A549 (cell line): ENCODE measurements around the gene FASTK. TPM values are rescaled to one million over a fixed set of nuclear protein-coding genes. Genes with fewer than 3 reads are reported as not detected.

ENCODE experiments used
- ATAC-seq, 2 experiments: fragments of 200-7000 bp in 1 of 2; fragments of >200 bp in 1 of 2; cut with Nextera tagmentation in 1 of 2; cut with Tn5 transposase in 1 of 2; 3 replicates each; pipeline versions ENCODE4 v1.8.0 to v1.9.1; 2018 to 2020; ENCODE audit warnings: mild to moderate bottlenecking in 1 of 2, moderate library complexity in 1 of 2
- CTCF ChIA-PET: fragments of 300-600 bp; sonication (Branson Sonifier 250); formaldehyde crosslinking; extraction: SDS; loops from one replicate; lab custom pipeline; 2021; ENCODE audit warnings: antibody characterized with exemption, inconsistent platforms; lab: Yijun Ruan, JAX
- POLR2A ChIA-PET: fragments of 350-600 bp; formaldehyde crosslinking; extraction: SDS; loops from one replicate; lab custom pipeline; 2021; ENCODE audit warnings: antibody characterized with exemption, inconsistent platforms; lab: Yijun Ruan, JAX
- DNase-seq, 2 experiments: peaks; one replicate each; pipeline versions ENCODE4 v3.0.0 to v3.0.0-alpha.2; 2011 to 2016; ENCODE audit warnings: low read depth in 1 of 2, low spot score in 1 of 2
- FAIRE-seq: peaks from 2 replicates; lab custom pipeline; 2011; peaks lifted over from hg19 to GRCh38; lab: Jason Lieb, UNC
- H3K27ac ChIP-seq, 2 experiments: fragments of >200 bp; sonication (Bioruptor Twin); formaldehyde crosslinking; 3 replicates each; pipeline ENCODE4 v1.5.1; 2016 to 2017
- H3K4me1 ChIP-seq: fragments of >200 bp; sonication (Bioruptor Twin); formaldehyde crosslinking; 3 replicates; pipeline ENCODE4 v1.6.1; 2016
- H3K4me2 ChIP-seq: fragments of >200 bp; sonication (Bioruptor Twin); formaldehyde crosslinking; 3 replicates; pipeline ENCODE4 v1.6.1; 2016
- H3K4me3 ChIP-seq: fragments of >200 bp; sonication (Bioruptor Twin); formaldehyde crosslinking; 3 replicates; pipeline ENCODE4 v1.5.1; 2016
- H3K9me3 ChIP-seq: fragments of >200 bp; sonication (Bioruptor Twin); formaldehyde crosslinking; 3 replicates; pipeline ENCODE4 v1.6.1; 2016
- CBX8 ChIP-seq: fragments of 200-600 bp; sonication (generic); IDR thresholded peaks from 2 replicates; pipeline ENCODE4 v1.6.1; 2016
- CHD2 ChIP-seq: fragments of 150-350 bp; IDR thresholded peaks from 2 replicates; pipeline ENCODE4 v1.6.1; 2014; ENCODE audit warnings: low read length; ENCODE audit not compliant: partially characterized antibody
- EHF ChIP-seq: fragments of 250-450 bp; sonication (Bioruptor Pico); IDR thresholded peaks from 2 replicates; pipeline ENCODE4 v1.5.0; 2020; ENCODE audit warnings: mild to moderate bottlenecking
- EHMT2 ChIP-seq: fragments of 200-600 bp; sonication (generic); IDR thresholded peaks from 2 replicates; pipeline ENCODE4 v1.6.1; 2016; ENCODE audit warnings: antibody characterized with exemption, low read depth, mild to moderate bottlenecking, moderate library complexity
- EP300 ChIP-seq, 2 experiments: fragments of >200 bp; sonication (Bioruptor Twin); formaldehyde crosslinking; IDR thresholded peaks; 2 replicates in 1 of 2; 3 replicates in 1 of 2; pipeline ENCODE4 v1.6.1; 2016 to 2017
- FOXS1 ChIP-seq: fragments of 250-450 bp; sonication (Bioruptor Pico); IDR thresholded peaks from 2 replicates; pipeline ENCODE4 v1.5.0; 2020; ENCODE audit warnings: mild to moderate bottlenecking, moderate library complexity
- GATA3 ChIP-seq: IDR thresholded peaks from 2 replicates; pipeline ENCODE4 v1.6.1; 2012; ENCODE audit warnings: borderline replicate concordance
- HDAC2 ChIP-seq: fragments of 200-600 bp; sonication (generic); IDR thresholded peaks from 2 replicates; pipeline ENCODE4 v1.6.1; 2016
- HES2 ChIP-seq: fragments of >200 bp; sonication (Bioruptor Twin); formaldehyde crosslinking; IDR thresholded peaks from 2 replicates; pipeline ENCODE4 v1.6.1; 2016
- HOXA7 ChIP-seq: fragments of 250-450 bp; sonication (Bioruptor Pico); IDR thresholded peaks from 2 replicates; pipeline ENCODE4 v1.5.0; 2020; ENCODE audit warnings: mild to moderate bottlenecking, moderate library complexity
- HOXB13 ChIP-seq: fragments of 250-450 bp; sonication (Bioruptor Pico); IDR thresholded peaks from 2 replicates; pipeline ENCODE4 v1.5.0; 2020; ENCODE audit warnings: low read depth, mild to moderate bottlenecking, moderate library complexity
- HOXB5 ChIP-seq: fragments of 250-450 bp; sonication (Bioruptor Pico); IDR thresholded peaks from 2 replicates; pipeline ENCODE4 v1.5.0; 2020; ENCODE audit warnings: mild to moderate bottlenecking, moderate library complexity
- JUN ChIP-seq, 2 experiments: fragments of >200 bp; sonication (Bioruptor Twin); formaldehyde crosslinking; IDR thresholded peaks; 2 replicates in 1 of 2; 3 replicates in 1 of 2; pipeline ENCODE4 v1.6.1; 2016 to 2017
- NPAS2 ChIP-seq: fragments of 250-450 bp; sonication (Bioruptor Pico); IDR thresholded peaks from 2 replicates; pipeline ENCODE4 v1.8.0; 2022; ENCODE audit warnings: mild to moderate bottlenecking, moderate library complexity, borderline replicate concordance
- NR3C1 ChIP-seq: fragments of >200 bp; sonication (Bioruptor Twin); formaldehyde crosslinking; IDR thresholded peaks from 3 replicates; pipeline ENCODE4 v1.6.1; 2017
- POLR2AphosphoS2 ChIP-seq: conservative IDR thresholded peaks from 2 replicates; pipeline ENCODE4 v1.6.1; 2012; ENCODE audit warnings: low read length, improper control_type of control experiment, inconsistent platforms
- RARB ChIP-seq: fragments of 250-450 bp; sonication (Bioruptor Pico); IDR thresholded peaks from 2 replicates; pipeline ENCODE4 v1.8.0; 2021; ENCODE audit warnings: mild to moderate bottlenecking, moderate library complexity
- RCOR1 ChIP-seq: fragments of 150-350 bp; IDR thresholded peaks from 2 replicates; pipeline ENCODE4 v1.6.1; 2014; ENCODE audit warnings: antibody characterized with exemption, low read length, low read depth
- SMC3 ChIP-seq: fragments of >200 bp; sonication (Bioruptor Twin); formaldehyde crosslinking; IDR thresholded peaks from 3 replicates; pipeline ENCODE4 v1.6.1; 2018; ENCODE audit warnings: inconsistent platforms
- USF2 ChIP-seq: fragments of 450-650 bp; IDR thresholded peaks from 2 replicates; pipeline ENCODE4 v1.6.1; 2014; ENCODE audit warnings: antibody characterized with exemption
- ZC3H11A ChIP-seq: fragments of 450-650 bp; IDR thresholded peaks from 2 replicates; pipeline ENCODE4 v1.6.1; 2014; ENCODE audit warnings: antibody characterized with exemption, mild to moderate bottlenecking
- ZNF302 ChIP-seq: fragments of 250-450 bp; sonication (Bioruptor Pico); IDR thresholded peaks from 2 replicates; pipeline ENCODE4 v1.9.0; 2021; ENCODE audit warnings: inconsistent platforms, mild to moderate bottlenecking, moderate library complexity
- WGBS: methylation state at CpG from one replicate; pipeline ENCODE4 v1.1.6; 2017; ENCODE audit errors: missing lambda C conversion rate; 5-methylcytosine and 5-hydroxymethylcytosine counted together
- polyA plus RNA-seq, 4 experiments: library from polyadenylated mRNA; depleted of rRNA in 3 of 4; stranded (reverse); fragments of >200 nt; fragmentation: RNase III in 1 of 4; extraction: RNeasy Plus Mini Kit Qiagen cat#74134 plus additional on column Dnase treatment in 1 of 4; gene quantifications; 2 replicates in 3 of 4; 3 replicates in 1 of 4; pipeline ENCODE4 v1.2.3, GENCODE V29; 2011 to 2017
- TF ChIP-seq, protein P1 (sequence below): IDR thresholded peaks from 2 replicates; pipeline ENCODE4 v1.6.1; 2012
- TF ChIP-seq, protein P2 (sequence below): fragments of 250-450 bp; sonication (Bioruptor Pico); IDR thresholded peaks from 2 replicates; pipeline ENCODE4 v1.5.0; 2020; ENCODE audit warnings: low read depth, mild to moderate bottlenecking, moderate library complexity
- TF ChIP-seq, protein P3 (sequence below): fragments of >200 bp; sonication (Bioruptor Twin); formaldehyde crosslinking; IDR thresholded peaks from 3 replicates; pipeline ENCODE4 v1.5.1; 2016
- TF ChIP-seq, protein P4 (sequence below): fragments of 150-350 bp; IDR thresholded peaks from 2 replicates; pipeline ENCODE4 v1.6.1; 2014; ENCODE audit warnings: low read depth, mild to moderate bottlenecking, low read length

The FASTK gene
- polyA plus RNA-seq, 2 of the 4 experiments (the other 2 are of a cell fraction): 38.5 to 72.4 TPM

GRCh38 chr7:151095828-151096475 lies 15.3 kb upstream of the FASTK start:
- CTCF ChIA-PET: interaction anchor here (0.6 to 27.1 kb wide), 3 partner anchors 9 to 1332 kb away, joined by 3 to 412 read pairs (median 3); partner anchors contain the start of gene AGAP3
- FAIRE-seq: no peak
- no peak overlapping the region for H3K4me2 ChIP-seq
- TF ChIP-seq NPAS2: no peak
- TF ChIP-seq NR3C1: no peak
- no peak for TF ChIP-seq ZC3H11A
- TF ChIP-seq EP300 (IDR thresholded peaks at IDR 0.05): no peak
- TF ChIP-seq HDAC2: no peak
- TF ChIP-seq, protein P1, sequence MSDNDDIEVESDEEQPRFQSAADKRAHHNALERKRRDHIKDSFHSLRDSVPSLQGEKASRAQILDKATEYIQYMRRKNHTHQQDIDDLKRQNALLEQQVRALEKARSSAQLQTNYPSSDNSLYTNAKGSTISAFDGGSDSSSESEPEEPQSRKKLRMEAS: no peak
- no peak for TF ChIP-seq EHMT2
- TF ChIP-seq, protein P2, sequence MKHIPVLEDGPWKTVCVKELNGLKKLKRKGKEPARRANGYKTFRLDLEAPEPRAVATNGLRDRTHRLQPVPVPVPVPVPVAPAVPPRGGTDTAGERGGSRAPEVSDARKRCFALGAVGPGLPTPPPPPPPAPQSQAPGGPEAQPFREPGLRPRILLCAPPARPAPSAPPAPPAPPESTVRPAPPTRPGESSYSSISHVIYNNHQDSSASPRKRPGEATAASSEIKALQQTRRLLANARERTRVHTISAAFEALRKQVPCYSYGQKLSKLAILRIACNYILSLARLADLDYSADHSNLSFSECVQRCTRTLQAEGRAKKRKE (CRISPR knock-in tag): no peak
- TF ChIP-seq, all 56 proteins: peak for 0
- ATAC-seq (no peak), DNase-seq (no peak)
- 88% methylated on average over 14 of the region's 17 CpGs for WGBS
- Histone ChIP-seq H3K4me3 (no peak overlapping the region), H3K9me3 (no peaks in the 10 kb centered on the region), H3K4me1 (peaks cover 22% of the 10 kb centered on the region), H3K27ac (no peak overlapping the region)
- POLR2A ChIA-PET: no interaction called here

DNA sequence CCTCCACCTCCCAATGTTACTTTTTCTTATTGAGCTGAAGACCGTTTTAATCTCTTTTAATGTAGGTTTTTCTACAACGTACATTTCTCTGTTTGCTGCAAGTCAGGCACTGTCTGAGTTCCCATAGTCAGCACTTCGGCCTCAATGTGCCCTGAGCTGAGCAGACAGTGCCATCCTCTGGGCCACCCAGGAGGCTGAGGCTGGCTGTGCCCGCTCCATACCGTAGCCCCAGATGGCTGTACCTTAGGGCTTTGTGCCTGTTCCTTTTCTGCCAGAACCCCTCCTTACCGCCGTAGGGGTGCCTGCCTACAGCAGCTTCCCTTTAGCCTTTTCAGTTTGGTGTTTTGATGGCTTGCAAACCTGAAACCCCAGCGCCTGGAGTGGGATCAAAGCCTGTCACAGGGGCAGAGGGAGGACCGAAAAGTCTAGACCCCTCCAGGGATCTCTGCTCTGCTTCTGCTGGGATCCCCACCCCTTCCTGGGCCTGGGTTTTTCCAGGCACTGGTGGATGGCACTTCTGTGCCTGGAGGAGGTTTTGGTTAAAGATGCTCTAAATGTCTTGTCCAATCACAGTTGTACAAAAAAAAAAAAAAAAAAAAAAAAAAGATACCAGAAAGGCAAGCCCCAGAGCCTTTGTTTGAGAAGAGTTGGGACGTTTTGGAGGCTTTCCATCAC lies 14.7 kb upstream of the FASTK start:
- peak overlapping the region in 1 of 2 experiments; percentile 31; a peak in 1 of 6 replicates for H3K27ac ChIP-seq
- H3K4me3 ChIP-seq: no peak overlapping the region
- TF ChIP-seq HES2 (no peak), POLR2AphosphoS2 (no peak), JUN (IDR thresholded peaks at IDR 0.05) (no peak), NPAS2 (no peak), USF2 (no peak), HOXA7 (CRISPR knock-in tag) (no peak), EHF (no peak), ZNF302 (CRISPR knock-in tag) (no peak), HOXB5 (CRISPR knock-in tag) (no peak), CBX8 (no peak), CHD2 (no peak), SMC3 (no peak), RCOR1 (no peak), FOXS1 (CRISPR knock-in tag) (no peak), GATA3 (no peak), RARB (CRISPR knock-in tag) (no peak), HOXB13 (CRISPR knock-in tag) (no peak)
- TF ChIP-seq, protein P3, sequence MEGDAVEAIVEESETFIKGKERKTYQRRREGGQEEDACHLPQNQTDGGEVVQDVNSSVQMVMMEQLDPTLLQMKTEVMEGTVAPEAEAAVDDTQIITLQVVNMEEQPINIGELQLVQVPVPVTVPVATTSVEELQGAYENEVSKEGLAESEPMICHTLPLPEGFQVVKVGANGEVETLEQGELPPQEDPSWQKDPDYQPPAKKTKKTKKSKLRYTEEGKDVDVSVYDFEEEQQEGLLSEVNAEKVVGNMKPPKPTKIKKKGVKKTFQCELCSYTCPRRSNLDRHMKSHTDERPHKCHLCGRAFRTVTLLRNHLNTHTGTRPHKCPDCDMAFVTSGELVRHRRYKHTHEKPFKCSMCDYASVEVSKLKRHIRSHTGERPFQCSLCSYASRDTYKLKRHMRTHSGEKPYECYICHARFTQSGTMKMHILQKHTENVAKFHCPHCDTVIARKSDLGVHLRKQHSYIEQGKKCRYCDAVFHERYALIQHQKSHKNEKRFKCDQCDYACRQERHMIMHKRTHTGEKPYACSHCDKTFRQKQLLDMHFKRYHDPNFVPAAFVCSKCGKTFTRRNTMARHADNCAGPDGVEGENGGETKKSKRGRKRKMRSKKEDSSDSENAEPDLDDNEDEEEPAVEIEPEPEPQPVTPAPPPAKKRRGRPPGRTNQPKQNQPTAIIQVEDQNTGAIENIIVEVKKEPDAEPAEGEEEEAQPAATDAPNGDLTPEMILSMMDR: no peak
- TF ChIP-seq, protein P4, sequence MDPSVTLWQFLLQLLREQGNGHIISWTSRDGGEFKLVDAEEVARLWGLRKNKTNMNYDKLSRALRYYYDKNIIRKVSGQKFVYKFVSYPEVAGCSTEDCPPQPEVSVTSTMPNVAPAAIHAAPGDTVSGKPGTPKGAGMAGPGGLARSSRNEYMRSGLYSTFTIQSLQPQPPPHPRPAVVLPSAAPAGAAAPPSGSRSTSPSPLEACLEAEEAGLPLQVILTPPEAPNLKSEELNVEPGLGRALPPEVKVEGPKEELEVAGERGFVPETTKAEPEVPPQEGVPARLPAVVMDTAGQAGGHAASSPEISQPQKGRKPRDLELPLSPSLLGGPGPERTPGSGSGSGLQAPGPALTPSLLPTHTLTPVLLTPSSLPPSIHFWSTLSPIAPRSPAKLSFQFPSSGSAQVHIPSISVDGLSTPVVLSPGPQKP: no peak
- DNase-seq: no peak
- no peak for FAIRE-seq
- peaks cover 22% of the 10 kb centered on the region for H3K4me1 ChIP-seq
- peak overlapping the region; percentile 6; the same call in 1 of the 3 replicates for H3K4me2 ChIP-seq
- 81% methylated on average over 10 of the region's 10 CpGs for WGBS
- ATAC-seq: peak; percentile 49 to 69; a peak in 4 of 6 replicates
- POLR2A ChIA-PET: no interaction called here
- H3K9me3 ChIP-seq: no peaks in the 10 kb centered on the region
- CTCF ChIA-PET: interaction anchor here (1.6 to 27.1 kb wide), 3 partner anchors 12 to 29 kb away, joined by 5 to 412 read pairs (median 7); no protein-coding TSS in a partner anchor
